Activated T-helper 1 cell treated with anti-CD3 and anti-CD28 coated beads, Interleukin-2, amount 50 U/mL, for 16 hours (primary cell): ENCODE results near the gene LUC7L.
"Not testable (repeated sequence)": the region's sequence is repeated elsewhere in the genome, so short reads cannot be mapped to it uniquely, and the experiment has no call there.

Source experiments
- DNase-seq, 2 donors: peaks; one replicate each; pipeline ENCODE4 v3.0.0-alpha.2; 2020; ENCODE audit warnings: low read depth in 1 of 2, low spot score in 1 of 2

The LUC7L gene

GRCh38 chr16:230351-230750 is 1.1 kb upstream of the LUC7L start:
- DNase-seq: not testable (repeated sequence)

- no peak for DNase-seq
Observed at GRCh38 chr16:229731-230281, 557 bp upstream of the LUC7L start.

- no peak for DNase-seq
Observed at GRCh38 chr16:228151-228851, 948 bp downstream of the LUC7L start.

GRCh38 chr16:220021-220420 is 9.2 kb downstream of the LUC7L start:
- no peak for DNase-seq

GRCh38 chr16:212999-213398 is 16.2 kb downstream of the LUC7L start:
- DNase-seq: no peak

- not testable (repeated sequence) for DNase-seq
Observed at GRCh38 chr16:211631-212180, 17.5 kb downstream of the LUC7L start.

- DNase-seq: not testable (repeated sequence)
Observed at GRCh38 chr16:209359-209758, 19.9 kb downstream of the LUC7L start.

- not testable (repeated sequence) for DNase-seq
Observed at GRCh38 chr16:204046-204445, 25.2 kb downstream of the LUC7L start.

- DNase-seq: no peak
Observed at GRCh38 chr16:203246-203645, 26.0 kb downstream of the LUC7L start.

- no peak for DNase-seq
Observed at GRCh38 chr16:200388-200787, 28.9 kb downstream of the LUC7L start.

- DNase-seq: no peak
Observed at GRCh38 chr16:194516-194915, 34.7 kb downstream of the LUC7L start.

- no peak for DNase-seq
Observed at GRCh38 chr16:193441-193840, 35.8 kb downstream of the LUC7L start.

- no peak for DNase-seq
Observed at GRCh38 chr16:192686-193085, 36.6 kb downstream of the LUC7L start.

GRCh38 chr16:191831-192230 is 37.4 kb downstream of the LUC7L start:
- no peak for DNase-seq

GRCh38 chr16:189604-190186 is 39.6 kb downstream of the LUC7L start:
- no peak for DNase-seq

- DNase-seq: no peak
Observed at GRCh38 chr16:188674-189073, 40.6 kb downstream of the LUC7L start.

- DNase-seq: no peak
Observed at GRCh38 chr16:187330-187729, 41.9 kb downstream of the LUC7L start.

- DNase-seq: no peak
Observed at GRCh38 chr16:185691-186090, 43.6 kb downstream of the LUC7L start.

- DNase-seq: no peak
Observed at GRCh38 chr16:185213-185612, 44.0 kb downstream of the LUC7L start.

- no peak for DNase-seq
Observed at GRCh38 chr16:183005-183404, 46.2 kb downstream of the LUC7L start.

- DNase-seq: no peak
Observed at GRCh38 chr16:181565-182021, 47.7 kb downstream of the LUC7L start.
